GM18868 (cell line): Measurements from ENCODE around the gene FBLN5.

Source experiments
- ATAC-seq: cut with Tn5 transposase; IDR thresholded peaks from one replicate; pipeline ENCODE4 v1.9.1; 2021; ENCODE audit warnings: mild to moderate bottlenecking, moderate library complexity; ENCODE audit not compliant: unreplicated experiment

The FBLN5 gene

DNA sequence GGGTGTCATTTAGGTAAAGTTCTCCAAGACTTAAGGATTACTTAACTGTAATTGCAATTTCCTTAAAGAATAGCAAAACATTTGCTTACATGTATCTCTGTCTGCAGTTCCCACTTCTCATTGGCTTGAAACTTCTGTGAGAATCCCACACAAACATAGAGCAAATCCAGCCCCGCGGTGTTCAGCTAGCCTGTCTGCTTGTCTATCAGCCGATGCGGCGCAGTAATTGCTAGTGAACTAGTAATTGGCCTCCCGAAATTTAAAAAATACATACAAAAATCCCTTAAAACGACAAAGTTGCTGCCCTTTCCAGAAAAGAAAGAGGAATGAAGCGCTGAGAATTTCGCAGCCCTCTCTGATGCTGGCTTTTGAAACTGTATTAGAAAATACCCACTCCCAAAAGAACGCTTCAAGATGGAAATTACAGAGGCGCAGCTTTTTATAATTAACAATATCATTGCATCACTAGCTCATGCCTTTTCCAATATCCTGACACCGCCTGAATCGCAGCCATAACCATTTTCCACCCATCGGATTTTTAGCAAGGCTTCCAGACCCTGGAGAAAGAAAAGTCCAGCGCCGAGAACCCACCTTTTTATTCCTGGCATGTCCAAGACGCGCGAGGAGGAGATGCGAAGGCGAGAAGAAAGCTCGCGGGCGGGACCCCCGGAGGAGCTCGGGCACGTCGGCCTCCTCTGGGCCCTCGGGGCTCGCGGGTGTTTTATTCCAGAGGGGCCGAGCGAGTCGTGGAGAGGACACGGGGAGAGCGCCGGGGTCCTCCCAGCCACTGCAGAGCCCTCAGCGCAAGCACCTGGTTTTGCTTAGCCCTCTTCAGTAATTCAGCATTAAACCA is 646 bp downstream of the FBLN5 start:
- no peak for ATAC-seq

DNA sequence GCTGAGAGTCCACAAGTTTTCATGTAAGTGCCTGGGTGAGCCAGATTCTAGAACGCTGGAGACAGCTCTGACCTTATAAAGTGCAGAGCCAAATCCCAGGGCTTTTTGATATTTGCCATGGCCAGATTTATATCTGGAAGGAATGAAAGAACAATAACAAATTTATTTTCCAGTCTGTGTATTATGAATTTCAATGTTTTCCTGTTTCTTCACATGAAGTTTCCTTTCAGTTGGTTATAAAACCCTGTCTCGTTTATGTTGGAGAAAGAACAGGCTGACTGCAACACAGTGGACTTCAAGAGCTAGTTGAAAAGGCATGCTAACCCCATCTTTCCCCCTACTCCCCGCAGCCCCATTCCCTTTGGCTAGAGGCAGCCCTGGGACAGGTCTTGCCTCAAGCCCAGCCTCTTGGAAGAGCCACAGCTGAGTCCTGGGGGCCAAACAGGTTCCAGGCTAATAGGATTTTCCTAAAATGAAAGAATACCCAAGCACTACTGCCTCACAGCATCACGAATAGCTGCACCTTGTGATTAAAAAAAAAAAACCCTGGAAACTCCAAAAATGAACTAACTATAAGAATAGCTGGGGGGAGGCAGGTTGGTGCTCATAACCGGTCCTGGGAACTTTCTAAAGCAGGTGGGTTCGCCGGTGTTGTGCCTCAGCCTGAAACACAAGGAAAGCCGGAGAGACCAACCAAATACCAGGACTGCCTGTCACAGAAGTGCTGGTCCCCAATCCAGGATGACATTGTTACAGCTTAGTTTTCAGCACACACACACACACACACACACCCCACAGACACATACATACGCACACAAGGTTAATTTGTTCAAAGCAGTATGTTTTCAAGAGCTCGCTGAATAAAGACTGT is 1.5 kb downstream of the FBLN5 start:
- no peak for ATAC-seq

DNA sequence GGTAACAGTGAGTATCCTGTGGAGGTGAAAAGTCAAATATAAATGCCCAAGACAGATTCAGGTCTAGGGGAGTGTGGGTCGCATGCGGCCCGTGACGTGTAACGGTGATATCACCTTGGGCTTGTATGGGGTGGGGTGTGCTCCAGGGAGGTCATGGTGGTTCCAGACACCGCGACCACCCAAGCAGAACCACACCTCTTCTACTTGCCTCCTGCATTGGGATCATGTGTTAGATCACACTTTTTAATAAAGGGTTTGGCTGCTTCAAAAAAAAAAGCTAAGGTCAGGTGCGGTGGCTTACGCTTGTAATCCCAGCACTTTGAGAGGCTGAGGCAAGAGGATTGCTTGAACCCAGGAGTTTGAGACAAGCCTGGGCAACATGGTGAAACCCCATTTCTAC is 4.5 kb downstream of the FBLN5 start:
- no peak for ATAC-seq

DNA sequence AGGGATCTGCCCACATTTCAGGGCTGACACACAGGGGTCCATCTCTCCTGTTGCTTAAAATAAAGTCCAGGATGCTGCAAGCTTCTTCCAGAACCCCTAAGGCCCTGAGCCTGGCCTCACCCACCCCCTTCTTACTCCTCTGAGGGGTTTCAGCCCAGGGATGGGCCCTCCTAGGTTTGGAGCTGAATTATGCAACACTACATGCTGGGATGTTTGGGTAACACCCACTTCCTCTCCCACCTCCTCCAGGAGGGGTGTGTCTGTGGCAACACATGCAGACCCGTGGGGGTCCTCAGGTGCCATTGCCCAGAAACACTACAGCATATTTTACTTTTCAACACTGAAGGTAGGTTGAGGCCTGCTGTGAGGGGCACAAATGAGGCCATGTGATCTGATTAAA is 5.4 kb downstream of the FBLN5 start:
- ATAC-seq, result no peak

- no peak for ATAC-seq
Observed at GRCh38 chr14:91940209-91940608, 7.3 kb downstream of the FBLN5 start.

DNA sequence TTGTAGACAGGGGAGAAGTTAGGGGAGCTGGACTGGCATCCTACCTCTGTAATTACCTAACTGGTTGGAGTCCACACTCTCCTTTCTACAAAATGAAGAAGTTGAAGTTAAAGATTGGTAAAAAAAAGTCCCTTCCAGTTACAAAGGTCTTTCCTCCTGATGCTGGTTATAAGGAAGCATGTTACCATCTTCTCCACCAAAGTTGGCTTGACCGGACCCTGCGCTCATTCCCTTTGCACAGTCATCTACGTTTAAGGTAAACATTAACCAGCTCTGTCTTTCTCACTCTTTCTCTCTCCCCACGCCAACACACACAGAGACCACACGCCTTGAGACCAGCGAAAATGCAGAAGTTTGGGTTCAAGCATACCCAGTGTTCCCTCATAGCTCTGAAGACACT is 11.9 kb downstream of the FBLN5 start:
- no peak for ATAC-seq

DNA sequence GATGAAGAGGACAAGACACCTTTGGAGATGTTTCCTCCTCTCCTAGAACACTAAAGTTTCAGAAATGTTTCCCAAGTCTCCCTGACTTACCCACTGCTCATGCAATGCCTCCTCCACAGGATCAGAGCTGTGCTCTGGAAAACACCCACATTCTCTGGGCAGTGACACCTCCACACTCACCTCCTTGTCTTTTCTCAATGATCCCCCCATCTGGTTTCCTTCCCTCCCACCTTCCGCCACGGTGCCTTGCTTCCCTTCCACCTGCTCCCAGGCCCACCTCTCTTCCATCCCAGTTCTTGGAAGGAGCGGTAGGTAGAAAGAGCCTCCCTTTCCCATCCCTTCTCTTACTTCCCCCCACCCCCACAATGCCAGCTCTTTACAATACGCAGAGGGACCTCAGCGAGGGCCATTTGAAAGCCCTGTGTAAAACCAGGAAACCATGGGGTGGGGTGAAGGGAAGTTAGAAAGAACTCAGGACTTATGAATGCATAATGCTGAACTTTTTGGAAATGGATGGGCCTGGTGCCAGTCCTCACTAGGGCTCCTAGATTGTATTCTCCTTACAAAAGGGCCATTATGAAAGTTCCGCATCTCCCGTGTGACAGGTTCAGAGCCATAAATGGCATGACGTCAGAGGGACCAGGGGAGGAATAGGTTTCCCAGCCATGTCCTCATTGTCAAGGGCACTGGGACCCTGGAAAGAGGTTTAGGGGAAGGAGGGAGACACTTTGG is 12.8 kb downstream of the FBLN5 start:
- ATAC-seq, result no peak

GRCh38 chr14:91931478-91932088 is 15.9 kb downstream of the FBLN5 start:
- no peak for ATAC-seq

GRCh38 chr14:91929700-91930099 is 17.8 kb downstream of the FBLN5 start:
- ATAC-seq, result no peak

DNA sequence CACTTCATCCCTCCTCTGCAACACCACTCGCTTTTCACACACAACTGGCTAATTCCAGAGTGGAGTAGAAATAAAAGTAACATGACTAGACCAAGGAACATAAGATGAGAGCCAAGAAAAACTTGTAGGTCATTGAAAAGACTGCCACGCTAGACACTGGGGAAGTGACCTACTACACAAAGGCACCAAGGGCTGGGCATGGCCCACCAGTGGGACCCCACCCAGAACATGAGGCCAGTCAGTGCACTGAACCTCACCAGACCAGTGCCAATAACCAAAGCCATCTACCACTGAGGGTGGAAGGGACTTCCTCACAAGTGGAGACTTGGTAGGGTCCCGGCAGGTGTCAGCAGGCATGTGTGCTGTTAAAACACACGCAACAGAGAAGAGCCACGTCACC is 19.7 kb downstream of the FBLN5 start:
- ATAC-seq, result no peak

DNA sequence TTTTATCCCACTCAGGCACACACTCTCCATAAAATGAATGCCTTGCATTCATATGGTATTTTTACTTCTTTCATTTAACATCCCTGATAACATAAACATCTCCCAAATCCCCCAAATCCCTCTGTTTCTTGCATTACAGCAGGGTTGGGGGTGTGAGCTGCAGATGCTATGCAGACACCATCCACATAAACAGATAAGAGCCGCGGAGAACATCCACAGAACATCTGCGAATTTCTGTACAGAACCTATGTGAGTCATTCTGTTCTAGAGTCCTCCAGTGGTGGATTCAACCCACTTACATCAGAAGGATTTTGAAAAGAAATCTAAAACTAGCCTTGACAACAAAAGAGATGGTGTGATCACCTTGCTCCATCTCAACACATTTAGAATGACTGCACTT is 20.3 kb downstream of the FBLN5 start:
- ATAC-seq, result no peak

DNA sequence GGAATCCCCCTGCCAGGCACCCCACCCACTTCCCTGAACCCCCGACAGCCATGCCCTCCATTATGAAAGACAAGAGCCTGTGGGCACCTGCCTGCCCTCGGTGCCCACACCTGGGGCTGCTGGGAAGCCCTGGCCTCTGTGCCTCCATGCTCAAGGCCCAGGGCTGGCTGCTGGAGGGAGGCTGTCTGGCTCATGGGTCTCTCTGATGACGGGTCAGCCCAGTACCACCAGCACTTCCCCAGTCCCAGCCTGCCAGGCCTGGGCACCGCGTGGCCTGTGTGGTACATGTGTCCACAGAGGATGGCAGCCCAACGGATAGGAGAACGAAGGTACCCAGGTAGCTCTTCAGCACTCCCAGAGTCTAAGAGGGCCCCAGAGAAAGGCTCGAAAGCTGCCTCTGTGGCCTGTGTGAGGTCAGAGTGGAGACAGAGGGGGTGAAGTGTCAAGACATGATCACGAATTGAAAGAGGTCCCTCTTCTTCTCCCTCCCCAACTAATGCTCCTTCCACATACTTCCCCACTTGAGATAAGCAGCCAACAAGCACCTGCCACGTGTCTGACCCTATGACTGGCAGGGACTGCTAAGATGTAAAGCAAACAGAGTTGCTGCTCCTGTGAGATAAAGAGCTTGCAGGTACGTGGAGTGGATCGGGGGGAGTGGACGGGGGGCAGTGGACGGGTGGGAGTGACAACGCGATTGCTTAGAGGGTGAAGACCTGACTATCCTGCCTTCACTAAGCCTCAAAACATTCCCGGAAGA is 21.2 kb downstream of the FBLN5 start:
- ATAC-seq, result no peak

GRCh38 chr14:91925727-91926121 is 21.8 kb downstream of the FBLN5 start:
- no peak for ATAC-seq

- no peak for ATAC-seq
Observed at GRCh38 chr14:91925001-91925726, 22.3 kb downstream of the FBLN5 start.

DNA sequence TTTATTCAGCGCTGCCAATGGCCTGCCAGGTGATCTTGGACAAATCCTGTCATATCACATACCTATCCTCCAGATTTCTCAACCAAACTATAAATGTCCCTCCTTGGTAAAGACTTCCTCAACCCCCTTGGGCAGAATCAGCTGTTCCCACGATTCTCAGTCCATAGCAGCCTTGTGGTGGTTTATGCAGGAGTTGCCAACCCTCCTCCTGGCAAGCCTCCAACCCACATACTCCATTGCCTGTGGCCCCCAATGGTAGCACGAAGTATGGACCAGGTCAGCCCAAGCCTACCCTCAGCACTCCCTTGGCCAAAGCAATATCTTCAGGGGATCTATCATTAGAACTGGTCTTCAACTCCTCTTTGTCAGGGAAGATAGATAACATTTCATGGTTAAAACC is 27.0 kb downstream of the FBLN5 start:
- ATAC-seq, result no peak

GRCh38 chr14:91919814-91920213 is 27.7 kb downstream of the FBLN5 start:
- no peak for ATAC-seq

- ATAC-seq, result no peak
Observed at GRCh38 chr14:91918186-91918883, 29.2 kb downstream of the FBLN5 start.

DNA sequence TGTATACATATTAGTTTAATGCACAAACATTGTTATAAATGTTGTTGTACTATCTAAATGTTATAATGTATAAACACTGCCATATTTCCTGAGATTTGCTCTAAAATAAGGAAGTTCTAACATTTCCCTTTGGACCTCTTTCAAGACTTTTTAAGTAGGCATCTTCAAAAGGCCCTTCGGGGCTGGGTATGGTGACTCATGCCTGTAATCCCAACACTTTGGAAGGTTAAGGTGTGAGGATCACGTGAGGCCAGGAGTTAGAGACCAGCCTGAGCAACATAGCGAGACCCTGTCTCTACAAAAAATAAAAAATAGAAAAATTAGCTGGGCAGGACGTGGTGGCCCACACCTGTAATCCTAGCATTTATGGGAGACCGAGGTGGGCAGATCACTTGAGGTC is 35.5 kb downstream of the FBLN5 start:
- ATAC-seq, result no peak

GRCh38 chr14:91911474-91912032 is 35.9 kb downstream of the FBLN5 start:
- peak; percentile 84 for ATAC-seq
